Activated naive CD8-positive, alpha-beta T cell treated with anti-CD3 and anti-CD28 coated beads, Interleukin-2, amount 50 U/mL, for 24 hours (primary cell): ENCODE measurements around the gene PPM1H.
A peak's percentile ranks its signal among the peaks of the same experiment; 100 is the strongest.

ENCODE experiments used
- ATAC-seq: fragments of 150-1000 bp; cut with Tn5 transposase; one replicate; pipeline ENCODE4 v1.10.0; 2021
- DNase-seq: peaks from one replicate; pipeline ENCODE4 v3.0.0; 2021
- H3K27ac Mint-ChIP-seq: one replicate; pipeline ENCODE4 v1.8.0; 2021; ENCODE audit warnings: mild to moderate bottlenecking, mixed read lengths
- H3K27me3 Mint-ChIP-seq: one replicate; pipeline ENCODE4 v1.8.0; 2021; ENCODE audit warnings: mixed read lengths
- H3K36me3 Mint-ChIP-seq: one replicate; pipeline ENCODE4 v1.8.0; 2021; ENCODE audit warnings: low read depth, mixed read lengths
- H3K4me1 Mint-ChIP-seq: one replicate; pipeline ENCODE4 v1.8.0; 2021; ENCODE audit warnings: mixed read lengths
- H3K4me3 Mint-ChIP-seq: one replicate; pipeline ENCODE4 v1.8.0; 2021; ENCODE audit warnings: mild to moderate bottlenecking, moderate library complexity, mixed read lengths
- H3K9me3 Mint-ChIP-seq: one replicate; pipeline ENCODE4 v1.8.0; 2021; ENCODE audit warnings: mixed read lengths

Gene PPM1H

GRCh38 chr12:62604871-62605270 is 330.1 kb downstream of the PPM1H start:
- DNase-seq, result no peak
- peak overlapping the region; percentile 95 for H3K27ac Mint-ChIP-seq
- peaks cover 45% of the 10 kb centered on the region for H3K4me1 Mint-ChIP-seq

GRCh38 chr12:62604373-62604772 is 330.6 kb downstream of the PPM1H start:
- DNase-seq (no peak), ATAC-seq (no peak)
- peak overlapping the region; percentile 95 for H3K27ac Mint-ChIP-seq
- H3K36me3 Mint-ChIP-seq, result peaks cover 14% of the 10 kb centered on the region
- H3K9me3 Mint-ChIP-seq, result no peaks in the 10 kb centered on the region
- peak overlapping the region; percentile 93 for H3K4me3 Mint-ChIP-seq
- H3K4me1 Mint-ChIP-seq, result peaks cover 45% of the 10 kb centered on the region
- no peaks in the 10 kb centered on the region for H3K27me3 Mint-ChIP-seq

More at GRCh38 chr12:62604871-62605270, 330.1 kb downstream of the PPM1H start:
- H3K9me3 Mint-ChIP-seq, result no peaks in the 10 kb centered on the region
- no peak for ATAC-seq
- no peaks in the 10 kb centered on the region for H3K27me3 Mint-ChIP-seq
- H3K36me3 Mint-ChIP-seq, result peaks cover 14% of the 10 kb centered on the region
- H3K4me3 Mint-ChIP-seq, result peak overlapping the region; percentile 93

- Mint-ChIP-seq H3K4me1 (peaks cover 45% of the 10 kb centered on the region), H3K27ac (peak overlapping the region; percentile 95), H3K36me3 (peaks cover 14% of the 10 kb centered on the region), H3K27me3 (no peaks in the 10 kb centered on the region), H3K4me3 (peak overlapping the region; percentile 93), H3K9me3 (no peaks in the 10 kb centered on the region)
- DNase-seq (no peak), ATAC-seq (no peak)
These were observed 331.2 kb downstream of the PPM1H start for GRCh38 chr12:62603811-62604098.

- DNase-seq, result peak; percentile 76
- peaks cover 45% of the 10 kb centered on the region for H3K4me1 Mint-ChIP-seq
- peak; percentile 81 for ATAC-seq
- H3K27me3 Mint-ChIP-seq, result no peaks in the 10 kb centered on the region
- H3K9me3 Mint-ChIP-seq, result no peaks in the 10 kb centered on the region
- peak overlapping the region; percentile 98 for H3K27ac Mint-ChIP-seq
- peaks cover 14% of the 10 kb centered on the region for H3K36me3 Mint-ChIP-seq
- H3K4me3 Mint-ChIP-seq, result peak overlapping the region; percentile 93
These were observed 331.7 kb downstream of the PPM1H start for GRCh38 chr12:62603061-62603810.

- Mint-ChIP-seq H3K4me3 (peak overlapping the region; percentile 93), H3K36me3 (peaks cover 14% of the 10 kb centered on the region), H3K27me3 (no peaks in the 10 kb centered on the region), H3K27ac (peak overlapping the region; percentile 98), H3K9me3 (no peaks in the 10 kb centered on the region), H3K4me1 (peaks cover 45% of the 10 kb centered on the region)
- ATAC-seq (peak; percentile 71), DNase-seq (peak; percentile 87)
These were observed 332.5 kb downstream of the PPM1H start for GRCh38 chr12:62602255-62603060.

GRCh38 chr12:62601765-62602164 is 333.2 kb downstream of the PPM1H start:
- peaks cover 42% of the 10 kb centered on the region for H3K4me1 Mint-ChIP-seq
- no peaks in the 10 kb centered on the region for H3K27me3 Mint-ChIP-seq
- DNase-seq, result no peak
- peak overlapping the region; percentile 98 for H3K27ac Mint-ChIP-seq
- H3K36me3 Mint-ChIP-seq, result peaks cover 14% of the 10 kb centered on the region
- H3K9me3 Mint-ChIP-seq, result no peaks in the 10 kb centered on the region
- ATAC-seq, result no peak
- H3K4me3 Mint-ChIP-seq, result peak overlapping the region; percentile 93

- peaks cover 4% of the 10 kb centered on the region for H3K36me3 Mint-ChIP-seq
- no peak overlapping the region for H3K27ac Mint-ChIP-seq
These were observed 335.0 kb downstream of the PPM1H start for GRCh38 chr12:62599854-62600437.

GRCh38 chr12:62598846-62599245 is 336.1 kb downstream of the PPM1H start:
- no peak overlapping the region for H3K4me3 Mint-ChIP-seq
- no peaks in the 10 kb centered on the region for H3K27me3 Mint-ChIP-seq
- DNase-seq (no peak), ATAC-seq (no peak)
- H3K4me1 Mint-ChIP-seq, result peaks cover 13% of the 10 kb centered on the region
- no peaks in the 10 kb centered on the region for H3K36me3 Mint-ChIP-seq
- no peak overlapping the region for H3K27ac Mint-ChIP-seq
- H3K9me3 Mint-ChIP-seq, result no peaks in the 10 kb centered on the region

More at GRCh38 chr12:62599854-62600437, 335.0 kb downstream of the PPM1H start:
- ATAC-seq, result no peak
- H3K4me3 Mint-ChIP-seq, result no peak overlapping the region
- no peaks in the 10 kb centered on the region for H3K9me3 Mint-ChIP-seq
- DNase-seq, result no peak
- peaks cover 24% of the 10 kb centered on the region for H3K4me1 Mint-ChIP-seq
- H3K27me3 Mint-ChIP-seq, result no peaks in the 10 kb centered on the region

- no peak overlapping the region for H3K27ac Mint-ChIP-seq
- no peaks in the 10 kb centered on the region for H3K27me3 Mint-ChIP-seq
- DNase-seq (no peak), ATAC-seq (no peak)
- peaks cover 13% of the 10 kb centered on the region for H3K4me1 Mint-ChIP-seq
- H3K4me3 Mint-ChIP-seq, result no peak overlapping the region
- no peaks in the 10 kb centered on the region for H3K9me3 Mint-ChIP-seq
- peaks cover 2% of the 10 kb centered on the region for H3K36me3 Mint-ChIP-seq
These were observed 337.7 kb downstream of the PPM1H start for GRCh38 chr12:62597253-62597652.
